WERI-Rb-1 (cell line): Measurements from ENCODE around the gene RFX2.
A peak's percentile ranks its signal among the peaks of the same experiment; 100 is the strongest.
"Not testable (repeated sequence)": the region's sequence is repeated elsewhere in the genome, so short reads cannot be mapped to it uniquely, and the experiment has no call there.

Experiments used
- DNase-seq: peaks from one replicate; pipeline ENCODE4 v3.0.0-alpha.2; 2020
- H3K27ac ChIP-seq: fragments of 250-450 bp; sonication (Bioruptor Pico); 2 replicates; pipeline ENCODE4 v1.5.1; 2020; ENCODE audit warnings: mild to moderate bottlenecking, moderate library complexity
- H3K27me3 ChIP-seq: fragments of 250-450 bp; sonication (Bioruptor Pico); 2 replicates; pipeline ENCODE4 v1.5.1; 2021; ENCODE audit warnings: mild to moderate bottlenecking, low read depth, moderate library complexity; ENCODE audit not compliant: insufficient read depth, severe bottlenecking
- H3K36me3 ChIP-seq: fragments of 250-450 bp; sonication (Bioruptor Pico); 2 replicates; pipeline ENCODE4 v1.5.1; 2020; ENCODE audit warnings: mild to moderate bottlenecking, moderate library complexity
- H3K4me3 ChIP-seq: 2 replicates; pipeline ENCODE4 v1.5.1; 2011; ENCODE audit warnings: low read depth, mild to moderate bottlenecking, control low read depth, low read length
- H3K9me3 ChIP-seq: fragments of 250-450 bp; sonication (Bioruptor Pico); 2 replicates; pipeline ENCODE4 v1.5.1; 2021; ENCODE audit warnings: mild to moderate bottlenecking, moderate library complexity; ENCODE audit not compliant: severe bottlenecking
- CTCF ChIP-seq: IDR thresholded peaks from 2 replicates; pipeline ENCODE4 v1.5.1; 2011; ENCODE audit warnings: low read depth, mild to moderate bottlenecking, control low read depth, inconsistent platforms, low read length

RFX2 gene

GRCh38 chr19:5966215-5966614 lies 144.1 kb downstream of the RFX2 start:
- TF ChIP-seq CTCF = no peak
- DNase-seq = peak; percentile 32
- no peak overlapping the region for H3K27ac ChIP-seq
- H3K27me3 ChIP-seq = no peaks in the 10 kb centered on the region
- H3K4me3 ChIP-seq = no peak overlapping the region
- no peaks in the 10 kb centered on the region for H3K9me3 ChIP-seq
- H3K36me3 ChIP-seq = peaks cover 48% of the 10 kb centered on the region

GRCh38 chr19:5964816-5965565 lies 145.3 kb downstream of the RFX2 start:
- DNase-seq = no peak
- Histone ChIP-seq H3K4me3 (no peak overlapping the region), H3K36me3 (peaks cover 44% of the 10 kb centered on the region), H3K9me3 (no peaks in the 10 kb centered on the region), H3K27me3 (no peaks in the 10 kb centered on the region), H3K27ac (no peak overlapping the region)
- no peak for TF ChIP-seq CTCF

GRCh38 chr19:5963855-5964254 lies 146.4 kb downstream of the RFX2 start:
- DNase-seq = no peak
- no peaks in the 10 kb centered on the region for H3K9me3 ChIP-seq
- H3K36me3 ChIP-seq = peaks cover 34% of the 10 kb centered on the region
- no peak overlapping the region for H3K27ac ChIP-seq
- no peaks in the 10 kb centered on the region for H3K27me3 ChIP-seq
- H3K4me3 ChIP-seq = no peak overlapping the region
- no peak for TF ChIP-seq CTCF

- not testable (repeated sequence) for H3K9me3 ChIP-seq, H3K27me3 ChIP-seq, H3K4me3 ChIP-seq, H3K27ac ChIP-seq
- DNase-seq = peak; percentile 23
- H3K36me3 ChIP-seq = peaks cover 32% of the 10 kb centered on the region
Observed at GRCh38 chr19:5963259-5963658, 147.0 kb downstream of the RFX2 start.

GRCh38 chr19:5961969-5962945 lies 148.0 kb downstream of the RFX2 start:
- Histone ChIP-seq H3K27ac (no peak overlapping the region), H3K4me3 (no peak overlapping the region), H3K27me3 (no peaks in the 10 kb centered on the region), H3K9me3 (no peaks in the 10 kb centered on the region), H3K36me3 (peaks cover 28% of the 10 kb centered on the region)
- DNase-seq = no peak
- no peak for TF ChIP-seq CTCF

GRCh38 chr19:5961641-5961968 lies 148.7 kb downstream of the RFX2 start:
- H3K36me3 ChIP-seq = peaks cover 24% of the 10 kb centered on the region
- not testable (repeated sequence) for H3K27me3 ChIP-seq, DNase-seq, H3K9me3 ChIP-seq, H3K27ac ChIP-seq, H3K4me3 ChIP-seq
